ENCODE data around the gene DTNB. TPM values are rescaled to one million over a fixed set of nuclear protein-coding genes. Genes with fewer than 3 reads are reported as not detected.
A peak's percentile ranks its signal among the peaks of the same experiment; 100 is the strongest.
"Not testable (repeated sequence)": the region's sequence is repeated elsewhere in the genome, so short reads cannot be mapped to it uniquely, and the experiment has no call there.

DTNB gene
- 12.9 TPM for total RNA-seq

GRCh38 chr2:25673300-25674076, at the start of gene DTNB:
DTNB (minus strand) TSS chr2:25673577; CDS start chr2:25652660, 20,917 bp downstream.
- DNase-seq (ENCODE audit: low read depth in 2 of 3, low spot score in 2 of 3): peak; percentile 74 to 80 (median 76)

- no peak for DNase-seq (ENCODE audit: low read depth in 2 of 3, low spot score in 2 of 3)
Measured at GRCh38 chr2:25722224-25722623, 48.8 kb upstream of the DTNB start.

GRCh38 chr2:25720575-25720974, 47.2 kb upstream of the DTNB start:
- DNase-seq (ENCODE audit: low read depth in 2 of 3, low spot score in 2 of 3): no peak

GRCh38 chr2:25714740-25715139, 41.4 kb upstream of the DTNB start:
- DNase-seq (ENCODE audit: low read depth in 2 of 3, low spot score in 2 of 3): no peak

GRCh38 chr2:25712455-25712854, 39.1 kb upstream of the DTNB start:
- DNase-seq (ENCODE audit: low read depth in 2 of 3, low spot score in 2 of 3): no peak

GRCh38 chr2:25711675-25712354, 38.4 kb upstream of the DTNB start:
- peak in 1 of 3 donors; percentile 23 for DNase-seq (ENCODE audit: low read depth in 2 of 3, low spot score in 2 of 3)

- no peak for DNase-seq (ENCODE audit: low read depth in 2 of 3, low spot score in 2 of 3)
Measured at GRCh38 chr2:25710750-25711149, 37.4 kb upstream of the DTNB start.

GRCh38 chr2:25709349-25709748, 36.0 kb upstream of the DTNB start:
- no peak for DNase-seq (ENCODE audit: low read depth in 2 of 3, low spot score in 2 of 3)

GRCh38 chr2:25707927-25708590, 34.7 kb upstream of the DTNB start:
- no peak for DNase-seq (ENCODE audit: low read depth in 2 of 3, low spot score in 2 of 3)

- not testable (repeated sequence) for DNase-seq (ENCODE audit: low read depth in 2 of 3, low spot score in 2 of 3)
Measured at GRCh38 chr2:25705575-25705974, 32.2 kb upstream of the DTNB start.

- no peak for DNase-seq (ENCODE audit: low read depth in 2 of 3, low spot score in 2 of 3)
Measured at GRCh38 chr2:25701801-25702200, 28.4 kb upstream of the DTNB start.

GRCh38 chr2:25700221-25700660, 26.9 kb upstream of the DTNB start:
- DNase-seq (ENCODE audit: low read depth in 2 of 3, low spot score in 2 of 3): peak in 2 of 3 donors; percentile 47 to 50

- DNase-seq (ENCODE audit: low read depth in 2 of 3, low spot score in 2 of 3): no peak
Measured at GRCh38 chr2:25699216-25699615, 25.8 kb upstream of the DTNB start.

GRCh38 chr2:25698752-25699151, 25.4 kb upstream of the DTNB start:
- DNase-seq (ENCODE audit: low read depth in 2 of 3, low spot score in 2 of 3): peak in 2 of 3 donors; percentile 26 to 31

GRCh38 chr2:25697559-25698341, 24.4 kb upstream of the DTNB start:
- no peak for DNase-seq (ENCODE audit: low read depth in 2 of 3, low spot score in 2 of 3)

- DNase-seq (ENCODE audit: low read depth in 2 of 3, low spot score in 2 of 3): no peak
Measured at GRCh38 chr2:25692737-25693445, 19.5 kb upstream of the DTNB start.

GRCh38 chr2:25692143-25692542, 18.8 kb upstream of the DTNB start:
- no peak for DNase-seq (ENCODE audit: low read depth in 2 of 3, low spot score in 2 of 3)

GRCh38 chr2:25690058-25690457, 16.7 kb upstream of the DTNB start:
- DNase-seq (ENCODE audit: low read depth in 2 of 3, low spot score in 2 of 3): no peak

- no peak for DNase-seq (ENCODE audit: low read depth in 2 of 3, low spot score in 2 of 3)
Measured at GRCh38 chr2:25688236-25688635, 14.9 kb upstream of the DTNB start.

- no peak for DNase-seq (ENCODE audit: low read depth in 2 of 3, low spot score in 2 of 3)
Measured at GRCh38 chr2:25685741-25686140, 12.4 kb upstream of the DTNB start.
